ENCODE measurements around the gene ZMIZ1.

- TF ChIP-seq CTCF (IDR thresholded peaks at IDR 0.05) (no peak), POLR2A (IDR thresholded peaks at IDR 0.05) (no peak)
These were observed 73.3 kb downstream of the ZMIZ1 start for GRCh38 chr10:79142064-79142491.
